Measurements from ENCODE around the gene ASCC3.

The ASCC3 gene

GRCh38 chr6:100721256-100721655 is 159.9 kb downstream of the ASCC3 start:
- no peak for DNase-seq

- DNase-seq: no peak
Measured at GRCh38 chr6:100719883-100720682, 161.0 kb downstream of the ASCC3 start.

GRCh38 chr6:100712997-100713396 is 168.1 kb downstream of the ASCC3 start:
- no peak for DNase-seq

GRCh38 chr6:100706491-100706890 is 174.6 kb downstream of the ASCC3 start:
- DNase-seq: no peak

GRCh38 chr6:100704961-100705360 is 176.2 kb downstream of the ASCC3 start:
- DNase-seq: no peak

GRCh38 chr6:100701728-100702127 is 179.4 kb downstream of the ASCC3 start:
- DNase-seq: no peak

GRCh38 chr6:100700009-100700408 is 181.1 kb downstream of the ASCC3 start:
- no peak for DNase-seq

- DNase-seq: no peak
Measured at GRCh38 chr6:100695445-100695844, 185.7 kb downstream of the ASCC3 start.

- no peak for DNase-seq
Measured at GRCh38 chr6:100693249-100693927, 187.7 kb downstream of the ASCC3 start.

GRCh38 chr6:100691972-100692371 is 189.2 kb downstream of the ASCC3 start:
- DNase-seq: no peak

GRCh38 chr6:100686216-100686615 is 194.9 kb downstream of the ASCC3 start:
- DNase-seq: no peak

- no peak for DNase-seq
Measured at GRCh38 chr6:100685747-100686146, 195.4 kb downstream of the ASCC3 start.

- no peak for DNase-seq
Measured at GRCh38 chr6:100680163-100680562, 201.0 kb downstream of the ASCC3 start.

- DNase-seq: no peak
Measured at GRCh38 chr6:100678027-100678426, 203.1 kb downstream of the ASCC3 start.

GRCh38 chr6:100677240-100677639 is 203.9 kb downstream of the ASCC3 start:
- DNase-seq: no peak

- no peak for DNase-seq
Measured at GRCh38 chr6:100673641-100674040, 207.5 kb downstream of the ASCC3 start.

- no peak for DNase-seq
Measured at GRCh38 chr6:100671740-100672139, 209.4 kb downstream of the ASCC3 start.

- DNase-seq: no peak
Measured at GRCh38 chr6:100670056-100670455, 211.1 kb downstream of the ASCC3 start.

- no peak for DNase-seq
Measured at GRCh38 chr6:100665041-100665380, 216.1 kb downstream of the ASCC3 start.

- DNase-seq: no peak
Measured at GRCh38 chr6:100664274-100665040, 216.7 kb downstream of the ASCC3 start.

- DNase-seq: no peak
Measured at GRCh38 chr6:100663219-100663863, 217.8 kb downstream of the ASCC3 start.

- DNase-seq: no peak
Measured at GRCh38 chr6:100662264-100662663, 218.9 kb downstream of the ASCC3 start.

GRCh38 chr6:100658486-100658885 is 222.6 kb downstream of the ASCC3 start:
- DNase-seq: no peak

Measured in NCI-H1436 treated with DMSO at 0.1 percent for 48 hours (cell line).